Measurements from ENCODE around the gene BLOC1S1.

BLOC1S1 gene

GRCh38 chr12:55699471-55700055, 16.3 kb upstream of the BLOC1S1 start:
- Histone ChIP-seq H3K27me3 (replicated peaks) (no peaks in the 10 kb centered on the region), H3K36me3 (replicated peaks) (no peaks in the 10 kb centered on the region), H3K4me3 (ENCODE audit: low read depth, low read length) (no peak overlapping the region), H3K27ac (no peak overlapping the region)
- DNase-seq: no peak
- in situ Hi-C loops (cut with HindIII; ENCODE audit: low pct_ligation_motif_present, low sequenced_read_pairs): no loop called here
- TF ChIP-seq, protein P1, sequence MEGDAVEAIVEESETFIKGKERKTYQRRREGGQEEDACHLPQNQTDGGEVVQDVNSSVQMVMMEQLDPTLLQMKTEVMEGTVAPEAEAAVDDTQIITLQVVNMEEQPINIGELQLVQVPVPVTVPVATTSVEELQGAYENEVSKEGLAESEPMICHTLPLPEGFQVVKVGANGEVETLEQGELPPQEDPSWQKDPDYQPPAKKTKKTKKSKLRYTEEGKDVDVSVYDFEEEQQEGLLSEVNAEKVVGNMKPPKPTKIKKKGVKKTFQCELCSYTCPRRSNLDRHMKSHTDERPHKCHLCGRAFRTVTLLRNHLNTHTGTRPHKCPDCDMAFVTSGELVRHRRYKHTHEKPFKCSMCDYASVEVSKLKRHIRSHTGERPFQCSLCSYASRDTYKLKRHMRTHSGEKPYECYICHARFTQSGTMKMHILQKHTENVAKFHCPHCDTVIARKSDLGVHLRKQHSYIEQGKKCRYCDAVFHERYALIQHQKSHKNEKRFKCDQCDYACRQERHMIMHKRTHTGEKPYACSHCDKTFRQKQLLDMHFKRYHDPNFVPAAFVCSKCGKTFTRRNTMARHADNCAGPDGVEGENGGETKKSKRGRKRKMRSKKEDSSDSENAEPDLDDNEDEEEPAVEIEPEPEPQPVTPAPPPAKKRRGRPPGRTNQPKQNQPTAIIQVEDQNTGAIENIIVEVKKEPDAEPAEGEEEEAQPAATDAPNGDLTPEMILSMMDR (IDR thresholded peaks at IDR 0.05; ENCODE audit: low read depth, low read length, missing control alignments): no peak

DNA sequence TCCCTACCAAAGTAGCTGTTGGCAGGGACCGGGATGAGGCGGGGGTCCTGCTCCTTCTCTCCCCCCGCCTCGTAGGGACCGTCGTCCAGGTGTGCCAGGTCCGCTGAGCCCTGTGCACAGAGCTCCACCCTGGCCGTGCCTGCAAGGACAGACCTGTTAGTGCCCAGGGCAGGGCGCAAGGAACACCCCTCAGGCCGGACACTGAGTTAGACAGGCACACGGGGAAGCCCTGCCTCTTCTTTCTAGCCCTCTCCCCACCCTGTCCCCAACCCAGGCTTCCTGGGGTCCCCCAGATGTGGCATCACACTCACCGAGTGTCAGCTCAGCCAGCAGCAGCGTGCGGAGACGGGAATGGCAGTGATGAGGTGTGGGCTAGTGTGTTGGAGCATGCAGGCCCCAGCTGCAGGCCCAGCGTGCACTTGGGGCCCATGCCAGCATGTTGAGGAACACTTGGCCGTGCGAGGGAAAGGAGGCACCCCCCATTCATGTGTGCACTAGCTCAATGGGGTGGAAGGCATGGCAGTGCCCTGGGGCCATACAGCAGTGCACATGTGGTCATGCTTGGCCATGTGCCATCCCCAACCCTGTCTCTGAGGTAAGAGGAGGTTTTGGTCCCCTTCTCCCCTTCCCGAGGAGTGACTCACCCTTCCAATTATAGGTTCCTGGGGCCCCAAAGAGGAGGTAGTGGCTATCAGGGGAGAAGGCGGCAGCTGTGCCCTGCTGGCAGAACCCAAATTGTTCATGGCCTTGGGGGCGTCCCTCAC, 15.4 kb upstream of the BLOC1S1 start:
- no peaks in the 10 kb centered on the region for H3K27me3 ChIP-seq (replicated peaks)
- H3K36me3 ChIP-seq (replicated peaks): no peaks in the 10 kb centered on the region
- in situ Hi-C loops (cut with HindIII; ENCODE audit: low pct_ligation_motif_present, low sequenced_read_pairs): no loop called here
- no peak overlapping the region for H3K4me3 ChIP-seq (ENCODE audit: low read depth, low read length)
- H3K27ac ChIP-seq: no peak overlapping the region
- DNase-seq: no peak
- TF ChIP-seq, protein P1 (IDR thresholded peaks at IDR 0.05; ENCODE audit: low read depth, low read length, missing control alignments): no peak

DNA sequence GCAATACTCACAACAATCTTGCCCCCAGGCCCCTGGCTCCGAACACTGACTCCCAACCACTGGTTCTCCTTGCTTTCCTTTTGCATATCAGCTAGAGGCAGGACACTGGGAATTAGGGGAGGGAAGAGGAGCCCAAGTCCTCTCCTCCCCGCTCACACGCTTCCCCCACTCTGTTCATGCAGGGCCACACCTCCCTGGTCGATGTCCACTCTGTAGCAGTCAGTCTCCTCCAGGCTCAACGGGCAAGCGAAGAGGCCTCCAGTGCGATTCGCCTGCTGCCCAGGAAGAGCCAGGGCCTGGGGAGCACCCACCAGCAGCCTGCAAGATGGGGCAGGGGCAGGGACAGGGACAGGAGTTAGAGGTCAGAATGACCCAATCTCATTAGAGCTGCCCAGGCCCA, 13.0 kb upstream of the BLOC1S1 start:
- no peak overlapping the region for H3K27ac ChIP-seq
- in situ Hi-C loops (cut with HindIII; ENCODE audit: low pct_ligation_motif_present, low sequenced_read_pairs): no loop called here
- no peak for DNase-seq
- peaks cover 8% of the 10 kb centered on the region for H3K27me3 ChIP-seq (replicated peaks)
- H3K36me3 ChIP-seq (replicated peaks): no peaks in the 10 kb centered on the region
- no peak overlapping the region for H3K4me3 ChIP-seq (ENCODE audit: low read depth, low read length)
- TF ChIP-seq, protein P1 (IDR thresholded peaks at IDR 0.05; ENCODE audit: low read depth, low read length, missing control alignments): no peak

GRCh38 chr12:55703288-55703687, 12.6 kb upstream of the BLOC1S1 start:
- no peaks in the 10 kb centered on the region for H3K36me3 ChIP-seq (replicated peaks)
- in situ Hi-C loops (cut with HindIII; ENCODE audit: low pct_ligation_motif_present, low sequenced_read_pairs): no loop called here
- H3K27me3 ChIP-seq (replicated peaks): peaks cover 8% of the 10 kb centered on the region
- H3K27ac ChIP-seq: no peak overlapping the region
- DNase-seq: no peak
- no peak overlapping the region for H3K4me3 ChIP-seq (ENCODE audit: low read depth, low read length)
- TF ChIP-seq, protein P1 (IDR thresholded peaks at IDR 0.05; ENCODE audit: low read depth, low read length, missing control alignments): no peak

- in situ Hi-C loops (cut with HindIII; ENCODE audit: low pct_ligation_motif_present, low sequenced_read_pairs): no loop called here
- no peak for DNase-seq
- TF ChIP-seq, protein P1 (IDR thresholded peaks at IDR 0.05; ENCODE audit: low read depth, low read length, missing control alignments): no peak
- Histone ChIP-seq H3K36me3 (replicated peaks) (no peaks in the 10 kb centered on the region), H3K27ac (no peak overlapping the region), H3K27me3 (replicated peaks) (peaks cover 8% of the 10 kb centered on the region), H3K4me3 (ENCODE audit: low read depth, low read length) (no peak overlapping the region)
Observed at GRCh38 chr12:55703901-55704761, 11.7 kb upstream of the BLOC1S1 start.

Measured in brain microvascular endothelial cell (primary cell).